Stomach (tissue), 9 donors: Measurements from ENCODE around the gene PSMA6. TPM values are rescaled to one million over a fixed set of nuclear protein-coding genes. Genes with fewer than 3 reads are reported as not detected.
"Not testable (repeated sequence)": the region's sequence is repeated elsewhere in the genome, so short reads cannot be mapped to it uniquely, and the experiment has no call there.

Source experiments
- DNase-seq, 2 donors: peaks; one replicate each; pipeline versions ENCODE4 v3.0.0 to v3.0.0-alpha.2; 2013 to 2019
- H3K27ac ChIP-seq, 5 donors: fragments of 200-600 bp in 4 of 5; sonication (generic) in 4 of 5; one replicate each; pipeline ENCODE4 v1.5.1; 2013 to 2019; ENCODE audit warnings: mild to moderate bottlenecking in 1 of 5, moderate library complexity in 1 of 5
- H3K27me3 ChIP-seq, 3 donors: fragments of 200-600 bp; sonication (generic); one replicate each; pipeline ENCODE4 v1.5.1; 2017 to 2019; ENCODE audit warnings: mixed run types in 1 of 3
- H3K36me3 ChIP-seq, 4 donors: fragments of 200-600 bp; sonication (generic); 1 replicate in 3 of 4; 2 replicates in 1 of 4; pipeline ENCODE4 v1.5.1; 2016 to 2019
- H3K4me1 ChIP-seq, 4 donors: fragments of 200-600 bp; sonication (generic); one replicate each; pipeline ENCODE4 v1.5.1; 2016 to 2019
- H3K4me3 ChIP-seq, 4 donors: fragments of 200-600 bp; sonication (generic) in 3 of 4; one replicate each; pipeline ENCODE4 v1.5.1; 2016 to 2019; ENCODE audit warnings: mild to moderate bottlenecking in 1 of 4
- H3K9me3 ChIP-seq, 4 donors: fragments of 200-600 bp; sonication (generic); one replicate each; pipeline ENCODE4 v1.5.1; 2016 to 2019
- CTCF ChIP-seq, 7 experiments: fragments of 450-650 bp in 4 of 7; fragments of 200-600 bp in 3 of 7; sonication (generic) in 3 of 7; IDR thresholded peaks; one replicate each; pipeline ENCODE4 v1.5.1; 2016 to 2019; ENCODE audit warnings: antibody characterized with exemption in 7 of 7, control low read depth in 2 of 7, mild to moderate bottlenecking in 1 of 7
- EP300 ChIP-seq: sonication (generic); formaldehyde crosslinking; IDR thresholded peaks from one replicate; pipeline ENCODE4 v1.6.1; 2017; ENCODE audit warnings: antibody characterized with exemption
- POLR2A ChIP-seq, 4 donors: fragments of 450-650 bp; IDR thresholded peaks; one replicate each; pipeline ENCODE4 v1.6.1; 2016; ENCODE audit warnings: antibody characterized with exemption in 4 of 4, control low read depth in 2 of 4, mild to moderate bottlenecking in 1 of 4, moderate library complexity in 1 of 4
- POLR2AphosphoS5 ChIP-seq, 3 donors: sonication (generic); formaldehyde crosslinking; IDR thresholded peaks; one replicate each; pipeline ENCODE4 v1.6.1; 2016; ENCODE audit warnings: antibody characterized with exemption in 3 of 3
- WGBS, 5 donors: extraction: QIAGEN DNeasy Blood & Tissue Kit in 3 of 5; methylation state at CpG; one replicate each; pipeline versions ENCODE4 v1.1.5 to v1.1.7; 2013 to 2018; 5-methylcytosine and 5-hydroxymethylcytosine counted together
- intact Hi-C: fragments of 100-400 bp; cut with DNase I; formaldehyde crosslinking; loops from one replicate; pipeline ENCODE4 v1.15.1; 2023; ENCODE audit warnings: low total_unique reads
- polyA plus RNA-seq, 3 donors: library from polyadenylated mRNA; stranded (reverse); fragments of 200-250 nt; gene quantifications; one replicate each; pipeline ENCODE4 v1.2.3, GENCODE V29; 2013
- total RNA-seq, 5 donors: library from RNA; depleted of rRNA; stranded (reverse); fragments of >200 nt; gene quantifications; one replicate each; pipeline versions ENCODE4 v1.1.0 to v1.2.3, GENCODE V29; 2014 to 2016
- donor health status: healthy with polysubstance abuse.
- donor health status: Bipolar disorder and iron deficiency.
- donor health status: healthy.

Gene PSMA6
- total and polyA plus RNA-seq, 8 donors, result 10.7 to 202 (median 159) TPM

- H3K27me3 ChIP-seq, result no peaks in the 10 kb centered on the region
- intact Hi-C loops, result no loop called here
- no peak overlapping the region for H3K27ac ChIP-seq
- WGBS, 5 donors, result 73 to 84% (median 80%) methylated on average over 4 of the region's 4 CpGs
- H3K4me1 ChIP-seq, result peaks cover 0 to 11% (median 4%) of the 10 kb centered on the region in 4 donors
- no peaks in the 10 kb centered on the region for H3K9me3 ChIP-seq
- H3K36me3 ChIP-seq, result no peaks in the 10 kb centered on the region
- no peak for DNase-seq
- no peak overlapping the region for H3K4me3 ChIP-seq
- TF ChIP-seq POLR2A (IDR thresholded peaks at IDR 0.05) (no peak), CTCF (IDR thresholded peaks at IDR 0.05) (no peak), EP300 (no peak), POLR2AphosphoS5 (IDR thresholded peaks at IDR 0.05) (no peak)
Observed at GRCh38 chr14:35250319-35250718, 41.9 kb upstream of the PSMA6 start.

- TF ChIP-seq POLR2A (IDR thresholded peaks at IDR 0.05) (no peak), CTCF (IDR thresholded peaks at IDR 0.05) (no peak), POLR2AphosphoS5 (IDR thresholded peaks at IDR 0.05) (no peak), EP300 (no peak)
- H3K9me3 ChIP-seq, result no peaks in the 10 kb centered on the region
- H3K27ac ChIP-seq, result no peak overlapping the region
- no peak overlapping the region for H3K4me3 ChIP-seq
- intact Hi-C loops, result no loop called here
- DNase-seq, result no peak
- H3K27me3 ChIP-seq, result no peaks in the 10 kb centered on the region
- WGBS, 5 donors, result 59 to 74% (median 68%) methylated on average over 1 of the region's 1 CpG
- H3K36me3 ChIP-seq, result no peaks in the 10 kb centered on the region
- H3K4me1 ChIP-seq, result peaks cover 0 to 11% (median 4%) of the 10 kb centered on the region in 4 donors
Observed at GRCh38 chr14:35252451-35252868, 39.7 kb upstream of the PSMA6 start.

GRCh38 chr14:35253056-35253455, 39.1 kb upstream of the PSMA6 start:
- WGBS, 5 donors, result 94 to 97% (median 96%) methylated on average over 3 of the region's 3 CpGs
- H3K27me3 ChIP-seq, H3K36me3 ChIP-seq, H3K4me3 ChIP-seq, intact Hi-C loops, H3K9me3 ChIP-seq, H3K4me1 ChIP-seq, DNase-seq, H3K27ac ChIP-seq: not testable (repeated sequence)

GRCh38 chr14:35254034-35254622, 38.1 kb upstream of the PSMA6 start:
- H3K9me3 ChIP-seq, intact Hi-C loops, H3K4me1 ChIP-seq, H3K27me3 ChIP-seq, H3K36me3 ChIP-seq, H3K27ac ChIP-seq, H3K4me3 ChIP-seq, DNase-seq: not testable (repeated sequence)
- 92 to 98% (median 95%) methylated on average over 7 of the region's 7 CpGs for WGBS, 5 donors

- H3K36me3 ChIP-seq, result no peaks in the 10 kb centered on the region
- no peak for DNase-seq
- WGBS, 5 donors, result 60 to 75% (median 66%) methylated on average over 2 of the region's 2 CpGs
- intact Hi-C loops, result no loop called here
- H3K9me3 ChIP-seq, result no peaks in the 10 kb centered on the region
- H3K4me1 ChIP-seq, result no peaks in the 10 kb centered on the region
- H3K27ac ChIP-seq, result no peak overlapping the region
- no peak overlapping the region for H3K4me3 ChIP-seq
- TF ChIP-seq POLR2AphosphoS5 (IDR thresholded peaks at IDR 0.05) (no peak), EP300 (no peak), POLR2A (IDR thresholded peaks at IDR 0.05) (no peak), CTCF (IDR thresholded peaks at IDR 0.05) (no peak)
- H3K27me3 ChIP-seq, result no peaks in the 10 kb centered on the region
Observed at GRCh38 chr14:35254736-35255135, 37.4 kb upstream of the PSMA6 start.
